ENCODE data around the gene DLG2.
"Not testable (repeated sequence)": the region's sequence is repeated elsewhere in the genome, so short reads cannot be mapped to it uniquely, and the experiment has no call there.

The DLG2 gene

GRCh38 chr11:84313830-84314359 lies 1313.2 kb downstream of the DLG2 start:
- no peak for DNase-seq (ENCODE audit: low read depth)
- no peak overlapping the region for H3K4me3 ChIP-seq (ENCODE audit: low read depth, low read length)
- TF ChIP-seq CTCF (IDR thresholded peaks at IDR 0.05; ENCODE audit: low read depth, low read length, missing control alignments), result no peak

GRCh38 chr11:84310268-84310667 lies 1316.9 kb downstream of the DLG2 start:
- TF ChIP-seq CTCF (IDR thresholded peaks at IDR 0.05; ENCODE audit: low read depth, low read length, missing control alignments), result no peak
- DNase-seq (ENCODE audit: low read depth), result no peak
- no peak overlapping the region for H3K4me3 ChIP-seq (ENCODE audit: low read depth, low read length)

- H3K4me3 ChIP-seq (ENCODE audit: low read depth, low read length), result not testable (repeated sequence)
Measured at GRCh38 chr11:84308491-84308890, 1318.7 kb downstream of the DLG2 start.

GRCh38 chr11:84300092-84300491 lies 1327.1 kb downstream of the DLG2 start:
- no peak for DNase-seq (ENCODE audit: low read depth)
- no peak for TF ChIP-seq CTCF (IDR thresholded peaks at IDR 0.05; ENCODE audit: low read depth, low read length, missing control alignments)
- H3K4me3 ChIP-seq (ENCODE audit: low read depth, low read length), result no peak overlapping the region

More at GRCh38 chr11:84308491-84308890, 1318.7 kb downstream of the DLG2 start:
- not testable (repeated sequence) for DNase-seq (ENCODE audit: low read depth)

- DNase-seq (ENCODE audit: low read depth), result no peak
- TF ChIP-seq CTCF (IDR thresholded peaks at IDR 0.05; ENCODE audit: low read depth, low read length, missing control alignments), result no peak
- H3K4me3 ChIP-seq (ENCODE audit: low read depth, low read length), result no peak overlapping the region
Measured at GRCh38 chr11:84297570-84297969, 1329.6 kb downstream of the DLG2 start.

GRCh38 chr11:84295815-84296214 lies 1331.3 kb downstream of the DLG2 start:
- no peak for TF ChIP-seq CTCF (IDR thresholded peaks at IDR 0.05; ENCODE audit: low read depth, low read length, missing control alignments)
- no peak for DNase-seq (ENCODE audit: low read depth)

GRCh38 chr11:84292955-84293354 lies 1334.2 kb downstream of the DLG2 start:
- no peak for DNase-seq (ENCODE audit: low read depth)
- H3K4me3 ChIP-seq (ENCODE audit: low read depth, low read length), result no peak overlapping the region
- TF ChIP-seq CTCF (IDR thresholded peaks at IDR 0.05; ENCODE audit: low read depth, low read length, missing control alignments), result no peak

More at GRCh38 chr11:84295815-84296214, 1331.3 kb downstream of the DLG2 start:
- H3K4me3 ChIP-seq (ENCODE audit: low read depth, low read length), result no peak overlapping the region

Data from GM12864 (cell line).